Measurements from ENCODE around the gene ABCF1.
"Not testable (repeated sequence)": the region's sequence is repeated elsewhere in the genome, so short reads cannot be mapped to it uniquely, and the experiment has no call there.

ABCF1 gene

DNA sequence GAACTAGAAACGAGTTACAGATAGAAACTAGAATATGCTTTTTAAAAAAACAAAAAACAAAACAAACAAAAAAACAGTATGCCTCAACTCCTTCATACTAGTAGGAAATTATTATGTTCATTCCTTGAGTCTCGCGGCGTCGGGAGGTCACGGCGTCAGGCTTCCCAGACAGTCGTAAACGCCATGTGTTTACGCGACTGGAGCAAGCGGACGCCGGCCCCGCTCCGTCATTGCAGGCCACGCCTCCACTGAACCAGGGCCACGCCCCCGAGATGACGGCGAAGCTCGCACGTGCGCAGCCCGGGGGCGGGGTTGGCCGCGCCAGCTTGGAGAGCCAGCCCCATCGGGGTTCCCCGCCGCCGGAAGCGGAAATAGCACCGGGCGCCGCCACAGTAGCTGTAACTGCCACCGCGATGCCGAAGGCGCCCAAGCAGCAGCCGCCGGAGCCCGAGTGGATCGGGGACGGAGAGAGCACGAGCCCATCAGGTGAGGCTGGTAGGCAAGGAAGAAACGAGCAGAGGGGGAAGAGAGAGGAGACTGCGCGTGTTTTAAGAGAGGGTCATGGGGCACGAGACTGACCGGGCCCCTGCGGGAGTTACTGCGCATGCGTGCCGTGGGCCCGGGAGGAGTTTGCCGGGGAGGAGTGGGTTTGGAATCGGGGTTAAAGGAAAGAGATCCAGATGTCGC is at the start of gene ABCF1:
Gene ABCF1, plus strand, starts transcription at position 368 of the 687 bp plus-strand sequence. Its CDS starts 46 bp downstream, at position 414.
- peak; percentile 99 for DNase-seq

DNA sequence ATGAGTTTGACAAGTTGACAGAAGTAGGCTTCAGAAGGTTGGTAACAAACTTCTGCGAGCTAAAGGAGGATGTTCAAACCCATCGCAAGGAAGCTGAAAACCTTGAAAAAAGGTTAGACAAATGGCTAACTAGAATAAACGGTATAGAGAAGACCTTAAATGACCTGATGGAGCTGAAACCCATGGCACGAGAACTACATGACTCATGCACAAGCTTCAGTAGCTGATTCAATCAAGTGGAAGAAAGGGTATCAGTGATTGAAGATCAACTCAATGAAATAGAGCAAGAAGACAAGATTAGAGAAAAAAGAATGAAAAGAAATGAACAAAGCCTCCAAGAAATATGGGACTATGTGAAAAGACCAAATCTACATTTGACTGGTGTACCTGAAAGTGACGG is 49.3 kb upstream of the ABCF1 start:
- not testable (repeated sequence) for DNase-seq

DNA sequence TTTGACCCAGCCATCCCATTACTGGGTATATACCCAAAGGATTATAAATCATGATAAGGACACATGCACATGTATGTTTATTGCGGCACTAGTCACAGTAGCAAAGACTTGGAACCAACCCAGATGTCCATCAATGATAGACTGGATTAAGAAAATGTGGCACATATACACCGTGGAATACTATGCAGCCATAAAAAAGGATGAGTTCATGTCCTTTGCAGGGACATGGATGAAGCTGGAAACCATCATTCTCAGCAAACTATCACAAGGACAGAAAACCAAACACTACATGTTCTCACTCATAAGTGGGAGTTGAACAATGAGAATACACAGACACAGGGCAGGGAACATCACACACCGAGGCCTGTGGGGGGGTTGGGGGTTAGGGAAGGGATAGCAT is 44.8 kb upstream of the ABCF1 start:
- not testable (repeated sequence) for DNase-seq

DNA sequence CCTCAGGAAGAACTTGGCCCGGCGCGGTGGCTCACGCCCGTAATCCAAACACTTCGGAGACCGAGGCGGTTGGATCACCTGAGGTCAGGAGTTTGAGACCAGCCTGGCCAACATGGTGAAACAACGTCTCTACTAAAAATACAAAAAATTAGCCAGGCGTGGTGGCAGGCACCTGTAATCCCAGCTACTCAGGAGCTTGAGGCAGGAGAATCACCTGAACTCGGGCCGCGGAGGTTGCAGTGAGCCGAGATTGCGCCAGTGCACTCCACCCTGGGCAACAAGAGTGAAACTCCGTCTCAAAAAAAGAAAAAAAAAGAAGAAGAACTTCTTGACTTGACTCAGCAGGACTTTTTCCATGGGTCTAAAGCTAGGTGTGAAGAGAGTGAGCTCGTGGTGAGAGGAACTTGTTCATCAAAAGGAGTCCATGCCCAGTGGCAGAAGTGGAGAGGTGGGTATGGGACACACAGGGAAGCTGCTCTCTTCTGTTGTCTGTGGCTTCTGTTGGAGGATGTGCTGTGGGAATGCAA is 41.8 kb upstream of the ABCF1 start:
- peak; percentile 88 for DNase-seq

DNA sequence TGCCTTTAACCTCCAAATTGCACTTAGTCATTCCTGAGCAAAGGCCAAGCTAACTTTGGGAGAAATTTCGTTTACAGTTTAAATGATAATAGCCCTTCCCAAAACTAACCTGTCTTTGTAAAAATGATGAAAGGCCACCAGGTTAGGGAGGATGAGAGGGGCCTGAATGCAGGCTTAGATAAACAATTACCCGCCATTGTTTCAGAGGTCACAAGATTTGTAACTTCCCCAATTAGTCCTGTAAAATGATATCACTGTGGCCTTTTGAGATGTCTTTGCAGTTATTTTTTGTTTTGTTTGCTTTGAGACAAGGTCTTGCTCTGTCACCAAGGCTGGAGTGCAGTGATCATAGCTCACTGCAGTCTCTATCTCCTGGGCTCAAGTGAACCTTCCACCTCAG is 41.2 kb upstream of the ABCF1 start:
- no peak for DNase-seq

DNA sequence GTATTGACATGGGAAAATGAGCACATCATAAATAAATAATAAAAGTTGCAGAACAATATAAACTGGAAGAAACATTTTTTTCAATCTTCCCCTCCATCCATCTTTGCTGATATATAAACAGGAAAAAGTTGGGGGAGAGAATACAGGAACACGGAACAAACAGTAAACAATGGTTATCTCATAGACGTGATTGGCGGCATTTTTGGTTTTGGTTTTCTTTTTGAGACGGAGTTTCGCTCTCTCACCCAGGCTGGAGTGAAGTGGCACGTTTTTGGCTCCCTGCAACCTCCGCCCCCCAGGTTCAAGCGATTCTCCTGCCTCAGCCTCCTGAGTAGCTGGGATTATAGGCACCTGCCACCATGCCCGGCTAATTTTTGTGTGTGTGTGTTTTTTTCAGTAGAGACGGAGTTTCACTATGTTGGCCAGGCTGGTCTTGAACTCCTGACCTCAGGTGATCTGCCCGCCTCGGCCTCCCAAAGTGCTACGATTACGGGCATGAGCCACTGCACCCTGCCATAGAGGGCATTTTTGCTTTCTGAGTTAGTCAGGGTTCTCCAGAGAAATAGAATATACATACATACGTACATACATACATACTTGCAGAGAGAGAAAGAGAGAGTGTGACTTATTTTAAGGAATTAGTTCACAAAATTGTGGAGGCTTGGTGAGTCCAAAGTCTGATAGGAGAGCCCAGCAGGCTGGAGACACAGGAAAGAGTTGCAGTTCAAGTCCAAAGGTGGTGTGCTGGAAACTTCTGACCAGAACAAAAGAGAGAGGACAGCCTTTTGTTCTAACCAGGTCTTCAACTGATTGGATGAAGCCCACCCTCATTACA is 37.6 kb upstream of the ABCF1 start:
- peak; percentile 48 for DNase-seq

DNA sequence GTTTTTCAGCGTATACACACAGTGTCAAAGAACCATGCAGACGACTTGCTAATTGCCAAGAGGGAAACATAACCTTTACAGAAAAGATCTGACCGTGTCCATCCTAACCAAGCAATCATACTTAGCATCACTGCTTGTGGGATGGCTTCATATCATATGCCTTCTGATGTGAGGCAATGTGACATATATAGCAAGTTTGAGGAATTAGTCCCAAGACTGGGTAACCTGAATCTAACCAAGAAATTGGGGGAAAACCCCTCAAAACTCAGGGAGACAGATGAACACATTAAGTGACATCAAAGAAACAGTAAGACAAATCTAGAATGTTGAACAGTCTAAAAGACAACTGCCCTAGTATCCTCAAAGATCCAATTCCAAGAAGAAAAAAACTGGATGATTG is 33.3 kb upstream of the ABCF1 start:
- DNase-seq, result no peak

DNA sequence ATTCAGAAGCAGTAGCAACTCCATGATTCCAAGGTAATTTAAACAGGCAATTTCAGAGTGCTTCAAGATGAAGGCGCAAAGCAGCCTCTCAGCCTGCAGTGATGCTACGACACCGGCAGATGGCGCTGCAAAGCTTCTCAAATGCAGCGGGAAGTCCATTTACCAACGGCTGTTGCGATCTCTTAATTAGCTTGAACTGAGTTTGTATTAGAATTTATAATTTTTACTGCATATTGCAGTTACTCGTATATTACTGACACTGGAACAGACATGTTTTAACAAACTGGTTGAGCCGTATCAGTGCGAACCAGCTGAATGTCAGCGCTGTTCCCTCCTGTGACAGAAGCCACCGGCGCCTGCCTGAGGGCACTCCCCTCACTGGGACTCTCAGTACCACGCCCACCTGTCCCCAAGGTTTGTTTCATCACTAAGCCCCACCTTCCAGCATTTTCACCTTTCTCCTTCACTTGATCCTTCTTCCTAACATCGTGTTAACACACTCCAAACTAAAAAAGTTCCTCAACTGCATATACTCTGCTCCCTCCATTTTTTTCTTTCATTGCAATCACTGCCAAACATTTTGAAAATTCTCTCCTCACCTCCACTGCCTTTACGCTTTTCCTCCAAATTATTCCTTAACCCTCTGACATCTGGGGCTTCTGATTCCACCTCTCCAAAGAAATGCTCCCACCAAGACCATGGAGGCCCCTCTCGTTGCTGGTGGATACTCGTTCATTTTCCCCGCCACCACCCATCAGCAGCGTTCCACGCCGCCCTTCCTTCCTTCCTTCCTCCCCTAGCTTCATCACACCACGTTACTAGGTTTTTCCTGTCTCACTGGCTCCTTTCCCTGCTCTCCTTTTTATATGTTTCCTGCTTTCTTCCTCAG is 29.5 kb upstream of the ABCF1 start:
- DNase-seq, result peak; percentile 82

DNA sequence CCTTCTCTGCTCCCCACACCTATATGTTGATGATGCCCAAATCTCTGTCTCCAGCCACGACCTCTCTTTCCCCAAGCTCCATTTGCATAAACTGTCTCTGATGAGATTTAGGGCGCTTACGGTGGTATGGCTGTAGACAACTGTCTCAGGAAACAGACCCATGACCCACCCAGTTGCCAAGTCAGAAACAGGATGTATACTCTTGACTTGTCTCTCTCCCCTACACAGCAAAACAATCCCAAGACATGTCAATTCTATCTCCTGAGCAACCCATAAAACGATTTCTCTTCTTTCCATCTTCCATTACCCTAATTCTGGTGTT is 28.9 kb upstream of the ABCF1 start:
- DNase-seq, result no peak

DNA sequence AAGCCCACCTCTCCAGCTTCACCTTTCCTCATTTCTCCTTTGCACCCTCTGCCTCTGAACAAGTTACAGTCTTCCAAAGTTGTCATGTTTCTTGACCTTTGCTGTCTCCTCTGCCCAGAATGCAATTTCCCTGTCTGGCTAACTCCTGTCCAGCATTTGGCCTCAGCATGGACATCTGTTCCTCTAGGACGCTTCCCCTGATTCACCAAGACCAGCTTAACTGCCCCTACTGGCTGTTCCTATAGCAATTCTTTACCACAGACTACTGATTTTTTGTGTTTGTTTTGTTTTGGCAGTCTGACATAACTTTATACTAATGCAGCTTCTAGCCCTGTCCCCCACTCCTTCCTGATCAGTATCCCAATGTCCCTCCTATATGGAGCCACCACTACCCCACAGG is 28.3 kb upstream of the ABCF1 start:
- no peak for DNase-seq

DNA sequence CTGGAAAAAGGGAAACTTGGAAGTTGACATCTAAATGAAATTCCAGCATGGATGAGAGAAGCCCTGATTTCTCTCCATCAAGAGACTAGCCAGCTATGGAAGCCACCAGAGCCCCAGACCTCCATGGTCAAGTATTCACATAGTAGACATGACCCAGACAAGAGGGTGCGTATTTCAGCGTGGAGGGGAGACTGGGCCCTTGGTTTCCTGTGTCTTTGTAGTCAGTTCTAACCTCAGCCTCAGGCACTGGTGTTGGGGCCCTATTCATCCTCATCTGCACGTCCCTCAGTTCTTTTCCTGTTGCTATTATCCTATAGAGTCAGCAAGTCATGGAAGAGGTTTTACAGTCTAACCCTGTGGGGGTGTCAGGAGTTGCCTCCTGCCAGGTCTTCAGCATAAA is 27.4 kb upstream of the ABCF1 start:
- DNase-seq, result no peak

DNA sequence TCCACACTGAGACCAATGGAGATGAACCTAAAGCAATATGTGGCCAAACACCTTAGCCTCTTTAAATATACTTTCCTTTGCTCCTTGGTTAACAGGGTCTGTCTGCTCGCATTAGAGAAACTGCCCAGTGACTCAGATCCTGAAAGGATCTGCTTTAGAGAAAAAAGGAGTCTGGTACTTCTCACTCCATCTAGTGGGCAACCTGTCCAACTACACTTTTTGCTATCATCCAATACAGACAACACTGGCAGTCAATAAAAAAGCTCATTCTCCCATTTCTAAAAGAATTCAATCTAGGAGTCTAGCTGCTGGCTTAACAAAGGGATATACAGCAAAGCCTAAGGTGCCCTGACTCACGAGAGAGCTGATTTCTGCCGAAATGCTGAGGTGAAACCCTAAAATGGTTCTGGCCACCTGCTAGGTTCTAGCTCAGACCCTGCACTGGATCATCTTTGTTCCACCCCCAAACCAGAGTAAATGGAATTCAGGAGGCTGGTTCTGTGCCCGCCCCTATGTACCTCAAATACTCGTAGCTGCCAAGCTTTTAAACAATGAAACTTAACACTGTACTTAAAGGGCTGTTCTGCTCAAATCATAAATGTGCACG is 26.5 kb upstream of the ABCF1 start:
- peak; percentile 79 for DNase-seq

DNA sequence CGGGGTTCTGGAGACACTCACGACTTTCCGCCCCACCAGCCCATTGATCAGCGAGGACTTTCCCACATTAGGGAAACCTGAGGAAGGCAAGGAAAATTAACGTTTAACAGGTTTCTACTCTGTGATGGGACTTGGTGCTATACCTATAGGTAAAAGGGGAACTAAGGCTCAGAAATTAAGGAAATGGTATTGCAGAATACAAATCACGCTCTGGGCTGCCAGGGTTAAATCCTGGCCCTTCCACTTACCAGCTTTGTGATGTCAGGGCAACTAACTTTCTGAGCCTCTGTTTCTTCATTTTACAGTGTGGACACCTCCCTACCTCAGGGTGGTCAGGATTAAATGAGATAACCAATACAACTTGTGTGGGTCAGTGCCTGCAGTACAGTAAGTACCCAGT is 23.8 kb upstream of the ABCF1 start:
- no peak for DNase-seq

DNA sequence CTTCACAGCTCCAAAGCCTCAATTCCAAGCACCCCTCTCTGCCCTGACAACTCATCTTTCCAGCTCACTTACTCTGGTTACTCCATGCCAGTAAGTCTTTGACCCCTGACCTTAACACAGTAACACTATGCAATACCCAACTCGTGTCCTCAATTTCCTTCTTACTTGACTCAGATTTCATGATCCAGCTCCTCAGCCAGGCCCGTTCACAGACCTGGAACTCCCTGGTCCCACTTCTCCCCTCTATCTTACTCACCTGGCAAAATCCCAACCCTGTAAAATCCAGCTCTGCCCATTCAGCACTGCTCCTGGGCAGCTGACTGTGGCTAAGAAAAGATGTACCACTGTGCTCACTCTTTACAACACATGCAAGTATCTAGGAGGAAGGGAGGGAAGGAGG is 22.9 kb upstream of the ABCF1 start:
- no peak for DNase-seq

DNA sequence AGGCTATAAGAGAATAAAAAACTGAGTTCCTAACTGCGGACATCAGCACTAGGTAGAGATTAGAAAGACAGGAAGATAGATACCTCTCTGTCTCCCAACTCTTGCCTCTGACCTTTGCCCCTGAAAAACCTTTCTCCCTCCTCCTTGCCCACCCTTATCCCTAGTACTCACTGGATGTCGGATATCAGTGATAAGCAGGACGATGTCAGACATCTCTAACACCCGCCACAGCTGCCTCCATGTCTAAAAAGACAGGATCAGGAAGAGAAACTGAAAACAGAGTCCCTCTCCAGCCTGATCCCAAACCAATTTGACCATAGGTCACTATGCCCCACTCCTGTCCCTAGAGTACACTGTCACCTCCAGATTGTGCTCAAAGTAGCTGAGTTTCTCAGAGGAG is 16.8 kb upstream of the ABCF1 start:
- no peak for DNase-seq

DNA sequence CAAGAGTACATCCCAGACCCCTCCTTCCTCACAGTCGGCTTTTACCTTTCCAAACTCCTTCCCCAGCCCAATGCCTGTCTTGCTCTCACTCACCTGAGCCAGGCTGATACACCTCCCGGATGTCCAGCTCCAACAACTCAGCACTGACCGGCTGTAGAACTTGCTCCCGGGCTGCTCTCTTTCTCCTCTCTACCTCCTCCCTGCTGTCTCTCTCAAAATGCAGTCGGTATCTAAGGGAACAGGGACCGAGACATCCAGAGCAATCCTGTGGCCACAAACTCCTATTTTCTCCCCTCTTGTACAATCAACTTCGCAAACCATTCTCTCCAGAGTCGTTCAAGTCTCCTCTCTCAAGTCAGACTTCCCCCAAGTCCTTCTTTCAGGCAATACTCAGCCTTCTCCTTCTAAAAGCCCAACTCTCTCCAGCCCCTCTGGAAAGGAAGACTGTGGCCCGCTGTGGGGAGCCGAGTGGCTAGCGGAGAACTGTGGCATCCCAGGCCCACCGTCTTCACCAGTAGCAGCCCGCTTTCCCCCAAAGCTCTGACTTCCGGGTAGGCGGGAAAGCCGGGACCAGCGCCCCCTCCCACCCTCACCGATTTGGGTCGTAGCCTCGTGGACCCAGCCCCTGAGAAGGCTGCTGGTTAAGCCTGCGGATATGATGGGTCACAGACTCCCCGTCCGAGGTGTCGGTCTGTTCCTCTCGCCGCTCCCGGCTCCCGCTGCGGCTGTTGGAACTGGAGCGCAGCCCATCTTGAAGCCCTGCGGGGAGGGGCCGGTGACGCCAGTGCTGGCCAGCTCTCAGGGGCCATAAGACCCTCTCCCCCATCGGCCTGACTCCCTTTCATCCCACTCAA is 16.1 kb upstream of the ABCF1 start:
- peak; percentile 18 for DNase-seq

DNA sequence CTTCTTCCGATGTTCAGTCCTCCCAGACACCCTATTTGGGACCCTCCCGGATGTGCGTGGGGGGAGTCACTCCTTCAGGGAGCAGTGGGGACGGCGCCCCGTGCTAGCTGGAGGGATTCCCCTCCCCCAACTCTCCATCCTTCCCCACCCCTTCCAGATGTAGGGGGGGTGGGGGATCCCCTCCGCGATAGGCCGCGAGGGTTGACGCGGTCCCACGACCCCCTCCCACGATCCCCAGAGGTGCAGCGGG is 15.5 kb upstream of the ABCF1 start:
- no peak for DNase-seq

DNA sequence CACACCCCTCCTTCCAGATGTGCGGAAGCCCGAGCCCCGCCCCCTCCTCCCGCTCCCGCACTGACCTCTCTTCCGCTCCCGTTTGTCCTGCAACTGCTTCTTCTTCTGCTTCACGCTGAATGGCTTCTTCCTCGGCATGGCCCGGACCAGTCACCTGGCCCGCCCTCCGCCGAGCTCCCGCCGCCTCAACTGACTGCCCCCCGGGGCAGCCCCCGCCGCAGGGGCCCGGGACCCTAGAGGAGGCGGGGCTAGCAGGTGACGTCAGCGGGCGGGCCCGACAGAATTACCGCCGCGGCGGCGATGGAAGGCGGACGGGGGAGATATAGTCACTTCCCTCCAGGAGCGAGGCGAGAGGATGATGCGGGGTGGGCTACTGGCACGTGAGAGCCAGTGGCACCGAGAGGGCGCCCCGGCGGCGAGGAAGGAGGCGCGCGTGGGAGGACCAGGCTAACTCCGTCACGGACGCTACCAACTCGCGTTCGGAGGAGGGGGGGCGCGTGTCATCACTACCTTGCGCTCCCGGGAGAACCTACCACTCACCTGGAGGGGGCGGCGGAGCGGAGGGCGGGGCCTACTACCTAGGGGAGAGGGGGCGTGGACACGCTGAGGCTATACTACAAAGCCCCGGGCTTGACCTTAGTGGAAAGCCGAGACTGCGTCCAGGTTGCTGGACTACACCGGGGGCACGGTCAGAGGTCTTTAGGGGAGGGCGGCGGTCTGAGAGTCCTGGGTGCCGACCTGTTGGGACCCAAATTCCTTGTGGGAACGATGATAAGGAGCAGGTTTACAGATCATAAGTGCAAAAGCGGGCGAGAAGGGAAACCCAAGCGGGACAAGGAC is 15.0 kb upstream of the ABCF1 start, which contains the start of gene GNL1:
Gene GNL1, minus strand, starts transcription at position 424 of the 840 bp plus-strand sequence. Its CDS starts 286 bp downstream, at position 138.
- DNase-seq, result peak; percentile 98

DNA sequence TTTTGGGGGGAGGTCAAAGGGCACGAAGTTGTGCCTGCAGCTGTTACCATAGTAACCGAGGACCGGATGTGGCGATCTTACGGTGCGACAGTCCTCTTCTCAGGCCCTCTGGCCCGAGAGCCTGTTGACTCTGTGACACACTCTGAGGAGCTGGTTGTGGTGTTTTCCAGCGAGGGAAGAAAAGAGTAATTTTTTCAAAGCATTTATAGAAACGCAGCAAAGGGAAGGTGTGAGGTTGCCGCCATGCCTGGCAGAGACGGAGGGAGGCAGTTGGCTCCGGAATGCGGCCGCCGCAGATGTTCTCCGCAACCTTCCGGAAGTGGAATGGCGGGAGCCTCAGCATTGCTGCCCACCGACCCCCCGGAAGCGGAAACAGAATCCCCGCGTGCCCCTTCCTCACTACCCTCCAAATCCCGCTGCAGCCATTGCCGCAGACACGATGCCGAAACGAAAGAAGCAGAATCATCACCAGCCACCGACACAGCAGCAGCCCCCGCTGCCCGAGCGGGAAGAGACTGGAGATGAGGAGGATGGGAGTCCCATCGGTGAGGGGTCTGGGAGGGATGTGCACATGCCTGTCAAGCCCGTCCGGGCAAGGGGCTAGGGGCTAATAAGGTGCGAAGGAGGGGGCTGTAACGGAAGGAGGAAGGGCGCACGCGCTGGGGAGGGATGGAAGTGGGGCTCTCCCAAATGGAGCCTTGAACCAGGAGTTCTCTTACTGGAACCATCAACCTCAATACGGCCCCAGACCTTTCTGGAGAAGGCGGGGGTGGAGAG is 14.1 kb upstream of the ABCF1 start, which contains the start of gene PRR3:
Gene PRR3, plus strand, starts transcription at position 390 of the 777 bp plus-strand sequence. Its CDS starts 50 bp downstream, at position 440.
- DNase-seq, result peak; percentile 94

DNA sequence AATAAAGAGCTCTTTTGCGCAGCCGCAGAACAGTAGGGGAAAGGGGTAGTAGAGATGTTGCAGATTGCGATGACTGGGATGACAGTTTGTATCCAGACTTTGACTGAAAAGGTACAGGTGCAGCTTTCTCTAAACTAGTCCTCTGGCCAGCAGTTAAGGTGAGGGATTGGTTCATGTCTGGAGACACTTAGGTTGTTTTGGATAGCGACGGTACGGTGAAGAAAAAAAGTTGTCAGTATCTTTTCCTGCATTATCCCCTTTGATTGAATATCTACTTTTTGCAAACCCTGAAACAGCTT is 13.6 kb upstream of the ABCF1 start:
- peak; percentile 73 for DNase-seq

Data from activated CD4-positive, alpha-beta T cell treated with anti-CD3 and anti-CD28 coated beads, Interleukin-10, Interleukin-2, amounts not matched to agents 100 ng/mL and 50 ng/mL, durations not matched to agents 16 hours and 8 hours (primary cell).